Endothelial cell (in vitro differentiated cells): ENCODE data around the gene PDE4D. TPM values are rescaled to one million over a fixed set of nuclear protein-coding genes. Genes with fewer than 3 reads are reported as not detected.
"Not testable (repeated sequence)": the region's sequence is repeated elsewhere in the genome, so short reads cannot be mapped to it uniquely, and the experiment has no call there.

ENCODE experiments used
- DNase-seq: peaks from one replicate; pipeline ENCODE4 v3.0.0; 2021; ENCODE audit warnings: low spot score
- H3K27ac Mint-ChIP-seq: one replicate; pipeline ENCODE4 v1.8.0; 2021; ENCODE audit warnings: mixed read lengths, inconsistent platforms; ENCODE audit not compliant: unreplicated experiment
- H3K27me3 Mint-ChIP-seq: one replicate; pipeline ENCODE4 v1.8.0; 2021; ENCODE audit warnings: mild to moderate bottlenecking, moderate library complexity, mixed read lengths, inconsistent platforms; ENCODE audit not compliant: unreplicated experiment
- H3K36me3 Mint-ChIP-seq: one replicate; pipeline ENCODE4 v1.8.0; 2021; ENCODE audit warnings: mild to moderate bottlenecking, low read depth, mixed read lengths, inconsistent platforms; ENCODE audit not compliant: unreplicated experiment
- H3K4me1 Mint-ChIP-seq: one replicate; pipeline ENCODE4 v1.8.0; 2021; ENCODE audit warnings: mild to moderate bottlenecking, mixed read lengths, inconsistent platforms; ENCODE audit not compliant: unreplicated experiment
- H3K4me3 Mint-ChIP-seq: one replicate; pipeline ENCODE4 v1.8.0; 2021; ENCODE audit warnings: mild to moderate bottlenecking, mixed read lengths, inconsistent platforms; ENCODE audit not compliant: unreplicated experiment
- H3K9me3 Mint-ChIP-seq: one replicate; pipeline ENCODE4 v1.8.0; 2021; ENCODE audit warnings: mixed read lengths, inconsistent platforms; ENCODE audit not compliant: unreplicated experiment
- CTCF ChIP-seq: fragments of 200-600 bp; sonication (generic); IDR thresholded peaks from one replicate; pipeline ENCODE4 v1.5.0; 2021; ENCODE audit warnings: antibody characterized with exemption; ENCODE audit not compliant: unreplicated experiment
- total RNA-seq: library from RNA; stranded (reverse); fragmentation: NEBNext Ultra II Directional; extraction: Animal tissue kit (Norgen Biotek cat#: 25700); gene quantifications from one replicate; pipeline ENCODE4 v1.2.1, GENCODE V29; 2021; ENCODE audit not compliant: unreplicated experiment

Gene PDE4D
- total RNA-seq, 1 donor from 2014 or later = 9.4 TPM

GRCh38 chr5:59385700-59386099 is 507.8 kb downstream of the PDE4D start:
- H3K27ac Mint-ChIP-seq = no peak overlapping the region
- no peaks in the 10 kb centered on the region for H3K36me3 Mint-ChIP-seq
- no peaks in the 10 kb centered on the region for H3K9me3 Mint-ChIP-seq
- DNase-seq = no peak
- H3K27me3 Mint-ChIP-seq = no peaks in the 10 kb centered on the region
- no peaks in the 10 kb centered on the region for H3K4me1 Mint-ChIP-seq
- no peak overlapping the region for H3K4me3 Mint-ChIP-seq
- TF ChIP-seq CTCF = no peak

- TF ChIP-seq CTCF = peak; percentile 42
- no peak overlapping the region for H3K27ac Mint-ChIP-seq
- no peaks in the 10 kb centered on the region for H3K27me3 Mint-ChIP-seq
- no peak for DNase-seq
- H3K9me3 Mint-ChIP-seq = no peaks in the 10 kb centered on the region
- no peaks in the 10 kb centered on the region for H3K36me3 Mint-ChIP-seq
- H3K4me3 Mint-ChIP-seq = no peak overlapping the region
- no peaks in the 10 kb centered on the region for H3K4me1 Mint-ChIP-seq
Measured at GRCh38 chr5:59380350-59380951, 513.1 kb downstream of the PDE4D start.

GRCh38 chr5:59374036-59374435 is 519.5 kb downstream of the PDE4D start:
- H3K36me3 Mint-ChIP-seq, H3K27ac Mint-ChIP-seq, H3K4me3 Mint-ChIP-seq, H3K9me3 Mint-ChIP-seq, DNase-seq, H3K4me1 Mint-ChIP-seq, H3K27me3 Mint-ChIP-seq: not testable (repeated sequence)

GRCh38 chr5:59371525-59372127 is 521.9 kb downstream of the PDE4D start:
- Mint-ChIP-seq H3K4me1 (peaks cover 7% of the 10 kb centered on the region), H3K9me3 (no peaks in the 10 kb centered on the region), H3K27me3 (no peaks in the 10 kb centered on the region), H3K36me3 (no peaks in the 10 kb centered on the region), H3K4me3 (no peak overlapping the region), H3K27ac (no peak overlapping the region)
- DNase-seq = no peak
- TF ChIP-seq CTCF = no peak

GRCh38 chr5:59368951-59369350 is 524.6 kb downstream of the PDE4D start:
- no peak for TF ChIP-seq CTCF
- Mint-ChIP-seq H3K9me3 (no peaks in the 10 kb centered on the region), H3K4me1 (peaks cover 9% of the 10 kb centered on the region), H3K27me3 (no peaks in the 10 kb centered on the region), H3K27ac (no peak overlapping the region), H3K36me3 (no peaks in the 10 kb centered on the region), H3K4me3 (no peak overlapping the region)
- no peak for DNase-seq
